ENCODE data around the gene DHRS7B.

GRCh38 chr17:21132428-21132827, 5.7 kb downstream of the DHRS7B start:
- TF ChIP-seq POLR2A (conservative IDR thresholded peaks at IDR 0.05) (no peak), ZNF140 (CRISPR knock-in tag; IDR thresholded peaks at IDR 0.05) (no peak), SMC3 (conservative IDR thresholded peaks at IDR 0.05; ENCODE audit: insufficient read depth, low read depth, low read length) (no peak), BHLHE40 (IDR thresholded peaks at IDR 0.05; ENCODE audit: low read length) (no peak), HDGF (IDR thresholded peaks at IDR 0.05) (no peak), NFIC (IDR thresholded peaks at IDR 0.05) (no peak), RNF2 (IDR thresholded peaks at IDR 0.05) (no peak)
- TF ChIP-seq, protein P1, sequence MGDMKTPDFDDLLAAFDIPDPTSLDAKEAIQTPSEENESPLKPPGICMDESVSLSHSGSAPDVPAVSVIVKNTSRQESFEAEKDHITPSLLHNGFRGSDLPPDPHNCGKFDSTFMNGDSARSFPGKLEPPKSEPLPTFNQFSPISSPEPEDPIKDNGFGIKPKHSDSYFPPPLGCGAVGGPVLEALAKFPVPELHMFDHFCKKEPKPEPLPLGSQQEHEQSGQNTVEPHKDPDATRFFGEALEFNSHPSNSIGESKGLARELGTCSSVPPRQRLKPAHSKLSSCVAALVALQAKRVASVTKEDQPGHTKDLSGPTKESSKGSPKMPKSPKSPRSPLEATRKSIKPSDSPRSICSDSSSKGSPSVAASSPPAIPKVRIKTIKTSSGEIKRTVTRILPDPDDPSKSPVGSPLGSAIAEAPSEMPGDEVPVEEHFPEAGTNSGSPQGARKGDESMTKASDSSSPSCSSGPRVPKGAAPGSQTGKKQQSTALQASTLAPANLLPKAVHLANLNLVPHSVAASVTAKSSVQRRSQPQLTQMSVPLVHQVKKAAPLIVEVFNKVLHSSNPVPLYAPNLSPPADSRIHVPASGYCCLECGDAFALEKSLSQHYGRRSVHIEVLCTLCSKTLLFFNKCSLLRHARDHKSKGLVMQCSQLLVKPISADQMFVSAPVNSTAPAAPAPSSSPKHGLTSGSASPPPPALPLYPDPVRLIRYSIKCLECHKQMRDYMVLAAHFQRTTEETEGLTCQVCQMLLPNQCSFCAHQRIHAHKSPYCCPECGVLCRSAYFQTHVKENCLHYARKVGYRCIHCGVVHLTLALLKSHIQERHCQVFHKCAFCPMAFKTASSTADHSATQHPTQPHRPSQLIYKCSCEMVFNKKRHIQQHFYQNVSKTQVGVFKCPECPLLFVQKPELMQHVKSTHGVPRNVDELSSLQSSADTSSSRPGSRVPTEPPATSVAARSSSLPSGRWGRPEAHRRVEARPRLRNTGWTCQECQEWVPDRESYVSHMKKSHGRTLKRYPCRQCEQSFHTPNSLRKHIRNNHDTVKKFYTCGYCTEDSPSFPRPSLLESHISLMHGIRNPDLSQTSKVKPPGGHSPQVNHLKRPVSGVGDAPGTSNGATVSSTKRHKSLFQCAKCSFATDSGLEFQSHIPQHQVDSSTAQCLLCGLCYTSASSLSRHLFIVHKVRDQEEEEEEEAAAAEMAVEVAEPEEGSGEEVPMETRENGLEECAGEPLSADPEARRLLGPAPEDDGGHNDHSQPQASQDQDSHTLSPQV (IDR thresholded peaks at IDR 0.05), result no peak
- TF ChIP-seq, protein P2, sequence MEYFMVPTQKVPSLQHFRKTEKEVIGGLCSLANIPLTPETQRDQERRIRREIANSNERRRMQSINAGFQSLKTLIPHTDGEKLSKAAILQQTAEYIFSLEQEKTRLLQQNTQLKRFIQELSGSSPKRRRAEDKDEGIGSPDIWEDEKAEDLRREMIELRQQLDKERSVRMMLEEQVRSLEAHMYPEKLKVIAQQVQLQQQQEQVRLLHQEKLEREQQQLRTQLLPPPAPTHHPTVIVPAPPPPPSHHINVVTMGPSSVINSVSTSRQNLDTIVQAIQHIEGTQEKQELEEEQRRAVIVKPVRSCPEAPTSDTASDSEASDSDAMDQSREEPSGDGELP (CRISPR knock-in tag; IDR thresholded peaks at IDR 0.05; ENCODE audit: borderline replicate concordance), result no peak
- TF ChIP-seq, protein P3, sequence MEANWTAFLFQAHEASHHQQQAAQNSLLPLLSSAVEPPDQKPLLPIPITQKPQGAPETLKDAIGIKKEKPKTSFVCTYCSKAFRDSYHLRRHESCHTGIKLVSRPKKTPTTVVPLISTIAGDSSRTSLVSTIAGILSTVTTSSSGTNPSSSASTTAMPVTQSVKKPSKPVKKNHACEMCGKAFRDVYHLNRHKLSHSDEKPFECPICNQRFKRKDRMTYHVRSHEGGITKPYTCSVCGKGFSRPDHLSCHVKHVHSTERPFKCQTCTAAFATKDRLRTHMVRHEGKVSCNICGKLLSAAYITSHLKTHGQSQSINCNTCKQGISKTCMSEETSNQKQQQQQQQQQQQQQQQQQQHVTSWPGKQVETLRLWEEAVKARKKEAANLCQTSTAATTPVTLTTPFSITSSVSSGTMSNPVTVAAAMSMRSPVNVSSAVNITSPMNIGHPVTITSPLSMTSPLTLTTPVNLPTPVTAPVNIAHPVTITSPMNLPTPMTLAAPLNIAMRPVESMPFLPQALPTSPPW (CRISPR knock-in tag; IDR thresholded peaks at IDR 0.05), result no peak
- TF ChIP-seq, protein P4, sequence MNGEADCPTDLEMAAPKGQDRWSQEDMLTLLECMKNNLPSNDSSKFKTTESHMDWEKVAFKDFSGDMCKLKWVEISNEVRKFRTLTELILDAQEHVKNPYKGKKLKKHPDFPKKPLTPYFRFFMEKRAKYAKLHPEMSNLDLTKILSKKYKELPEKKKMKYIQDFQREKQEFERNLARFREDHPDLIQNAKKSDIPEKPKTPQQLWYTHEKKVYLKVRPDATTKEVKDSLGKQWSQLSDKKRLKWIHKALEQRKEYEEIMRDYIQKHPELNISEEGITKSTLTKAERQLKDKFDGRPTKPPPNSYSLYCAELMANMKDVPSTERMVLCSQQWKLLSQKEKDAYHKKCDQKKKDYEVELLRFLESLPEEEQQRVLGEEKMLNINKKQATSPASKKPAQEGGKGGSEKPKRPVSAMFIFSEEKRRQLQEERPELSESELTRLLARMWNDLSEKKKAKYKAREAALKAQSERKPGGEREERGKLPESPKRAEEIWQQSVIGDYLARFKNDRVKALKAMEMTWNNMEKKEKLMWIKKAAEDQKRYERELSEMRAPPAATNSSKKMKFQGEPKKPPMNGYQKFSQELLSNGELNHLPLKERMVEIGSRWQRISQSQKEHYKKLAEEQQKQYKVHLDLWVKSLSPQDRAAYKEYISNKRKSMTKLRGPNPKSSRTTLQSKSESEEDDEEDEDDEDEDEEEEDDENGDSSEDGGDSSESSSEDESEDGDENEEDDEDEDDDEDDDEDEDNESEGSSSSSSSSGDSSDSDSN (IDR thresholded peaks at IDR 0.05; ENCODE audit: borderline replicate concordance in 1 of 2, low read depth in 2 of 2, low read length in 2 of 2), result no peak
